Liver (tissue), 9 donors: ENCODE results near the gene BAZ2A. TPM values are rescaled to one million over a fixed set of nuclear protein-coding genes. Genes with fewer than 3 reads are reported as not detected.
A peak's percentile ranks its signal among the peaks of the same experiment; 100 is the strongest.

Experiments used
- DNase-seq: peaks from one replicate; pipeline ENCODE4 v3.0.0-alpha.2; 2017; ENCODE audit warnings: low spot score
- H3K27ac ChIP-seq, 2 donors: one replicate each; pipeline ENCODE4 v1.7.0; 2013; ENCODE audit warnings: inconsistent platforms in 2 of 2, low read length in 2 of 2, control low read depth in 1 of 2, low read depth in 1 of 2, mild to moderate bottlenecking in 1 of 2
- H3K27me3 ChIP-seq, 4 donors: one replicate each; pipeline versions ENCODE4 v1.6.1 to v1.7.0; 2013; ENCODE audit warnings: low read length in 3 of 4, inconsistent platforms in 1 of 4, mild to moderate bottlenecking in 1 of 4, moderate library complexity in 1 of 4; ENCODE audit not compliant: control insufficient read depth in 4 of 4, insufficient read depth in 4 of 4
- H3K36me3 ChIP-seq, 4 donors: one replicate each; pipeline versions ENCODE4 v1.6.1 to v1.7.0; 2013; ENCODE audit warnings: low read length in 3 of 4, mild to moderate bottlenecking in 3 of 4, low read depth in 1 of 4, moderate library complexity in 1 of 4; ENCODE audit not compliant: control insufficient read depth in 4 of 4, insufficient read depth in 3 of 4
- H3K4me1 ChIP-seq, 4 donors: one replicate each; pipeline versions ENCODE4 v1.6.1 to v1.7.0; 2013; ENCODE audit warnings: low read length in 3 of 4, mild to moderate bottlenecking in 3 of 4, moderate library complexity in 1 of 4; ENCODE audit not compliant: control insufficient read depth in 4 of 4, insufficient read depth in 4 of 4
- H3K4me3 ChIP-seq, 3 donors: one replicate each; pipeline versions ENCODE4 v1.6.1 to v1.7.0; 2013; ENCODE audit warnings: low read length in 3 of 3, control low read depth in 1 of 3, low read depth in 1 of 3, mild to moderate bottlenecking in 1 of 3
- H3K9ac ChIP-seq, 2 donors: one replicate each; pipeline ENCODE4 v1.7.0; 2013; ENCODE audit warnings: low read length in 2 of 2, mild to moderate bottlenecking in 2 of 2, moderate library complexity in 2 of 2, control low read depth in 1 of 2, low read depth in 1 of 2
- H3K9me3 ChIP-seq, 4 donors: one replicate each; pipeline versions ENCODE4 v1.6.1 to v1.7.0; 2013; ENCODE audit warnings: low read length in 3 of 4; ENCODE audit not compliant: control insufficient read depth in 4 of 4
- CTCF ChIP-seq: fragments of 150-350 bp; IDR thresholded peaks from 2 replicates; pipeline ENCODE4 v1.5.1; 2017; ENCODE audit warnings: improper control_type of control experiment, low read depth, low read length; ENCODE audit not compliant: missing input control
- FOXA1 ChIP-seq: IDR thresholded peaks from 2 replicates; pipeline ENCODE4 v1.6.1; 2016; ENCODE audit warnings: antibody characterized with exemption
- FOXA2 ChIP-seq: IDR thresholded peaks from 2 replicates; pipeline ENCODE4 v1.6.1; 2016; ENCODE audit warnings: antibody characterized with exemption
- GABPA ChIP-seq, 2 donors: IDR thresholded peaks in 1 of 2; conservative IDR thresholded peaks in 1 of 2; 2 replicates each; pipeline ENCODE4 v1.6.1; 2016; ENCODE audit warnings: antibody characterized with exemption in 2 of 2, mild to moderate bottlenecking in 1 of 2, moderate library complexity in 1 of 2
- HNF4A ChIP-seq, 2 donors: conservative IDR thresholded peaks; 2 replicates each; pipeline ENCODE4 v1.6.1; 2016; ENCODE audit warnings: antibody characterized with exemption in 2 of 2, mild to moderate bottlenecking in 2 of 2
- HNF4G ChIP-seq: IDR thresholded peaks from 2 replicates; pipeline ENCODE4 v1.6.1; 2016; ENCODE audit warnings: antibody characterized with exemption
- JUND ChIP-seq, 2 donors: IDR thresholded peaks; 2 replicates each; pipeline ENCODE4 v1.6.1; 2016; ENCODE audit warnings: antibody characterized with exemption in 2 of 2
- MAX ChIP-seq: IDR thresholded peaks from 2 replicates; pipeline ENCODE4 v1.6.1; 2016; ENCODE audit warnings: antibody characterized with exemption
- NR2F2 ChIP-seq: IDR thresholded peaks from 2 replicates; pipeline ENCODE4 v1.6.1; 2016; ENCODE audit warnings: antibody characterized with exemption
- RAD21 ChIP-seq, 2 donors: IDR thresholded peaks; 2 replicates each; pipeline ENCODE4 v1.6.1; 2016; ENCODE audit warnings: antibody characterized with exemption in 2 of 2, mild to moderate bottlenecking in 2 of 2
- REST ChIP-seq: IDR thresholded peaks from 2 replicates; pipeline ENCODE4 v1.6.1; 2016; ENCODE audit warnings: antibody characterized with exemption, mild to moderate bottlenecking
- RXRA ChIP-seq, 2 donors: IDR thresholded peaks; 2 replicates each; pipeline ENCODE4 v1.6.1; 2017 to 2018; ENCODE audit warnings: antibody characterized with exemption in 2 of 2, mild to moderate bottlenecking in 1 of 2
- TAF1 ChIP-seq: conservative IDR thresholded peaks from 2 replicates; pipeline ENCODE4 v1.6.1; 2016; ENCODE audit warnings: antibody characterized with exemption, mild to moderate bottlenecking
- YY1 ChIP-seq: IDR thresholded peaks from 2 replicates; pipeline ENCODE4 v1.6.1; 2016; ENCODE audit warnings: antibody characterized with exemption, mild to moderate bottlenecking
- WGBS: extraction: QIAGEN DNeasy Blood & Tissue Kit; methylation state at CpG from one replicate; pipeline ENCODE4 v1.1.7; 2013; 5-methylcytosine and 5-hydroxymethylcytosine counted together
- polyA plus RNA-seq, 2 donors: library from polyadenylated mRNA; stranded (reverse) in 1 of 2; unstranded in 1 of 2; fragments of 200-250 nt in 1 of 2; fragments of >200 nt in 1 of 2; fragmentation: Nextera tagmentation in 1 of 2; extraction: Ambion mirVana in 1 of 2; gene quantifications; one replicate each; pipeline versions ENCODE4 v1.2.1 to v1.2.3, GENCODE V29; 2013 to 2015
- total RNA-seq, 2 donors: library from RNA; depleted of rRNA; stranded (reverse); fragments of >200 nt; gene quantifications; one replicate each; pipeline ENCODE4 v1.2.3, GENCODE V29; 2014
- TF ChIP-seq, protein P1 (sequence below): IDR thresholded peaks from 2 replicates; pipeline ENCODE4 v1.6.1; 2016; ENCODE audit warnings: antibody characterized with exemption
- TF ChIP-seq, protein P2 (sequence below): IDR thresholded peaks from 2 replicates; pipeline ENCODE4 v1.6.1; 2016; ENCODE audit warnings: antibody characterized with exemption
- donor health status: healthy.
- donor health status: healthy.
- donor health status: healthy.
- donor health status: healthy.
- donor health status: healthy.

The BAZ2A gene
- total and polyA plus RNA-seq, 4 donors, result 12.8 to 31.9 (median 22.0) TPM

GRCh38 chr12:56565510-56566101 lies 64.5 kb downstream of the BAZ2A start (continued):
- TF ChIP-seq MAX (peak; percentile 35), REST (peak; percentile 48)

- TF ChIP-seq YY1, result no peak
- no peak for TF ChIP-seq JUND (IDR thresholded peaks at IDR 0.05)
- TF ChIP-seq, protein P1, sequence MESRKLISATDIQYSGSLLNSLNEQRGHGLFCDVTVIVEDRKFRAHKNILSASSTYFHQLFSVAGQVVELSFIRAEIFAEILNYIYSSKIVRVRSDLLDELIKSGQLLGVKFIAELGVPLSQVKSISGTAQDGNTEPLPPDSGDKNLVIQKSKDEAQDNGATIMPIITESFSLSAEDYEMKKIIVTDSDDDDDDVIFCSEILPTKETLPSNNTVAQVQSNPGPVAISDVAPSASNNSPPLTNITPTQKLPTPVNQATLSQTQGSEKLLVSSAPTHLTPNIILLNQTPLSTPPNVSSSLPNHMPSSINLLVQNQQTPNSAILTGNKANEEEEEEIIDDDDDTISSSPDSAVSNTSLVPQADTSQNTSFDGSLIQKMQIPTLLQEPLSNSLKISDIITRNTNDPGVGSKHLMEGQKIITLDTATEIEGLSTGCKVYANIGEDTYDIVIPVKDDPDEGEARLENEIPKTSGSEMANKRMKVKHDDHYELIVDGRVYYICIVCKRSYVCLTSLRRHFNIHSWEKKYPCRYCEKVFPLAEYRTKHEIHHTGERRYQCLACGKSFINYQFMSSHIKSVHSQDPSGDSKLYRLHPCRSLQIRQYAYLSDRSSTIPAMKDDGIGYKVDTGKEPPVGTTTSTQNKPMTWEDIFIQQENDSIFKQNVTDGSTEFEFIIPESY, result no peak
- no peak for TF ChIP-seq MAX
- no peak for TF ChIP-seq FOXA1
- 96% methylated on average over 5 of the region's 5 CpGs for WGBS
- H3K4me3 ChIP-seq, result no peak overlapping the region
These were observed 79.1 kb downstream of the BAZ2A start for GRCh38 chr12:56551070-56551469.

GRCh38 chr12:56546680-56547079 lies 83.4 kb downstream of the BAZ2A start:
- WGBS, result 86% methylated on average over 5 of the region's 5 CpGs
- TF ChIP-seq, protein P1, result no peak
- TF ChIP-seq FOXA2 (no peak), FOXA1 (no peak), RXRA (IDR thresholded peaks at IDR 0.05) (no peak), GABPA (IDR thresholded peaks at IDR 0.05 in 1 of 2, conservative IDR thresholded peaks at IDR 0.05 in 1 of 2) (no peak), CTCF (no peak), TAF1 (no peak), HNF4G (no peak), REST (no peak), JUND (IDR thresholded peaks at IDR 0.05) (no peak), RAD21 (IDR thresholded peaks at IDR 0.05) (no peak), HNF4A (conservative IDR thresholded peaks at IDR 0.05) (no peak), NR2F2 (no peak)
- TF ChIP-seq, protein P2, sequence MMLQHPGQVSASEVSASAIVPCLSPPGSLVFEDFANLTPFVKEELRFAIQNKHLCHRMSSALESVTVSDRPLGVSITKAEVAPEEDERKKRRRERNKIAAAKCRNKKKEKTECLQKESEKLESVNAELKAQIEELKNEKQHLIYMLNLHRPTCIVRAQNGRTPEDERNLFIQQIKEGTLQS, result no peak

More at GRCh38 chr12:56551070-56551469, 79.1 kb downstream of the BAZ2A start:
- Histone ChIP-seq H3K9me3 (no peaks in the 10 kb centered on the region), H3K27ac (no peak overlapping the region), H3K27me3 (no peaks in the 10 kb centered on the region), H3K9ac (no peak overlapping the region), H3K4me1 (no peaks in the 10 kb centered on the region), H3K36me3 (no peaks in the 10 kb centered on the region)
- DNase-seq, result no peak

More at GRCh38 chr12:56546680-56547079, 83.4 kb downstream of the BAZ2A start:
- H3K27me3 ChIP-seq, result no peaks in the 10 kb centered on the region
- H3K27ac ChIP-seq, result no peak overlapping the region
- H3K36me3 ChIP-seq, result no peaks in the 10 kb centered on the region
- H3K9ac ChIP-seq, result no peak overlapping the region
- DNase-seq, result no peak
- H3K4me3 ChIP-seq, result no peak overlapping the region
- no peaks in the 10 kb centered on the region for H3K9me3 ChIP-seq
- H3K4me1 ChIP-seq, result no peaks in the 10 kb centered on the region
